ENCODE data around the gene ZNF385B.

DNA sequence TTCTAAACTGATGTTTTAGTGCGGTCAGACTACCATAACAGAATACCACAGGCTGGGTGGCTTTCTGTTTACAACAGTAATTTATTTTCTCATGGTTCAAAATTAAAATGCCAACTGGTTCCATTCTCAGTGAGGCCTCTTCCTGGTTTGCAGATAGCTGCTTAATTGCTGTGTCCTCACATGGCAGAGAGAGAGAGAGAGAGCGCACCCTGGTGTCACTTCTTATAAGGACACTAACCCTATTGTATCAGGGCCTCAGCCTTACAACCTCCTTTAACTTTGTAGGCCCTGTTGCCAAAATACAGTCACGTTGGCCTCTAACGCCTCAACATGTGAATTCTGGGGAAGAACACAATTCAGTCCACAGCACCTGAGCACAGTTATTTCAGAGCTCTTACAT, 37.5 kb upstream of the ZNF385B start:
- TF ChIP-seq, protein P1, sequence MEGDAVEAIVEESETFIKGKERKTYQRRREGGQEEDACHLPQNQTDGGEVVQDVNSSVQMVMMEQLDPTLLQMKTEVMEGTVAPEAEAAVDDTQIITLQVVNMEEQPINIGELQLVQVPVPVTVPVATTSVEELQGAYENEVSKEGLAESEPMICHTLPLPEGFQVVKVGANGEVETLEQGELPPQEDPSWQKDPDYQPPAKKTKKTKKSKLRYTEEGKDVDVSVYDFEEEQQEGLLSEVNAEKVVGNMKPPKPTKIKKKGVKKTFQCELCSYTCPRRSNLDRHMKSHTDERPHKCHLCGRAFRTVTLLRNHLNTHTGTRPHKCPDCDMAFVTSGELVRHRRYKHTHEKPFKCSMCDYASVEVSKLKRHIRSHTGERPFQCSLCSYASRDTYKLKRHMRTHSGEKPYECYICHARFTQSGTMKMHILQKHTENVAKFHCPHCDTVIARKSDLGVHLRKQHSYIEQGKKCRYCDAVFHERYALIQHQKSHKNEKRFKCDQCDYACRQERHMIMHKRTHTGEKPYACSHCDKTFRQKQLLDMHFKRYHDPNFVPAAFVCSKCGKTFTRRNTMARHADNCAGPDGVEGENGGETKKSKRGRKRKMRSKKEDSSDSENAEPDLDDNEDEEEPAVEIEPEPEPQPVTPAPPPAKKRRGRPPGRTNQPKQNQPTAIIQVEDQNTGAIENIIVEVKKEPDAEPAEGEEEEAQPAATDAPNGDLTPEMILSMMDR (IDR thresholded peaks at IDR 0.05; ENCODE audit: low read depth, low read length, missing input control), result peak; percentile 18
- TF ChIP-seq RAD21 (IDR thresholded peaks at IDR 0.05) (peak; percentile 62 to 75), SP1 (IDR thresholded peaks at IDR 0.05) (no peak), YY1 (IDR thresholded peaks at IDR 0.05) (no peak), EGR1 (IDR thresholded peaks at IDR 0.05; ENCODE audit: low read depth in 2 of 2) (no peak), JUND (IDR thresholded peaks at IDR 0.05) (no peak)
- TF ChIP-seq, protein P2, sequence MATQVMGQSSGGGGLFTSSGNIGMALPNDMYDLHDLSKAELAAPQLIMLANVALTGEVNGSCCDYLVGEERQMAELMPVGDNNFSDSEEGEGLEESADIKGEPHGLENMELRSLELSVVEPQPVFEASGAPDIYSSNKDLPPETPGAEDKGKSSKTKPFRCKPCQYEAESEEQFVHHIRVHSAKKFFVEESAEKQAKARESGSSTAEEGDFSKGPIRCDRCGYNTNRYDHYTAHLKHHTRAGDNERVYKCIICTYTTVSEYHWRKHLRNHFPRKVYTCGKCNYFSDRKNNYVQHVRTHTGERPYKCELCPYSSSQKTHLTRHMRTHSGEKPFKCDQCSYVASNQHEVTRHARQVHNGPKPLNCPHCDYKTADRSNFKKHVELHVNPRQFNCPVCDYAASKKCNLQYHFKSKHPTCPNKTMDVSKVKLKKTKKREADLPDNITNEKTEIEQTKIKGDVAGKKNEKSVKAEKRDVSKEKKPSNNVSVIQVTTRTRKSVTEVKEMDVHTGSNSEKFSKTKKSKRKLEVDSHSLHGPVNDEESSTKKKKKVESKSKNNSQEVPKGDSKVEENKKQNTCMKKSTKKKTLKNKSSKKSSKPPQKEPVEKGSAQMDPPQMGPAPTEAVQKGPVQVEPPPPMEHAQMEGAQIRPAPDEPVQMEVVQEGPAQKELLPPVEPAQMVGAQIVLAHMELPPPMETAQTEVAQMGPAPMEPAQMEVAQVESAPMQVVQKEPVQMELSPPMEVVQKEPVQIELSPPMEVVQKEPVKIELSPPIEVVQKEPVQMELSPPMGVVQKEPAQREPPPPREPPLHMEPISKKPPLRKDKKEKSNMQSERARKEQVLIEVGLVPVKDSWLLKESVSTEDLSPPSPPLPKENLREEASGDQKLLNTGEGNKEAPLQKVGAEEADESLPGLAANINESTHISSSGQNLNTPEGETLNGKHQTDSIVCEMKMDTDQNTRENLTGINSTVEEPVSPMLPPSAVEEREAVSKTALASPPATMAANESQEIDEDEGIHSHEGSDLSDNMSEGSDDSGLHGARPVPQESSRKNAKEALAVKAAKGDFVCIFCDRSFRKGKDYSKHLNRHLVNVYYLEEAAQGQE (IDR thresholded peaks at IDR 0.05), result no peak
